K562 (cell line): Measurements from ENCODE around the gene PACRG. TPM values are rescaled to one million over a fixed set of nuclear protein-coding genes. Genes with fewer than 3 reads are reported as not detected.

ENCODE experiments used
- AFF1 ChIP-seq, 2 experiments: fragments of 450-650 bp; IDR thresholded peaks; 2 replicates each; pipeline ENCODE4 v1.6.1; 2018; ENCODE audit warnings: mild to moderate bottlenecking in 2 of 2, low read depth in 1 of 2; ENCODE audit not compliant: partially characterized antibody in 2 of 2
- ASH1L ChIP-seq: fragments of 450-650 bp; IDR thresholded peaks from 2 replicates; pipeline ENCODE4 v1.6.1; 2018; ENCODE audit warnings: borderline replicate concordance, mild to moderate bottlenecking, low read depth; ENCODE audit not compliant: partially characterized antibody
- BRCA1 ChIP-seq, 2 experiments: fragments of 450-650 bp in 1 of 2; sonication (generic) in 1 of 2; formaldehyde crosslinking in 1 of 2; IDR thresholded peaks; 2 replicates each; pipeline versions ENCODE4 v1.5.0 to v1.6.1; 2017 to 2020; ENCODE audit warnings: mild to moderate bottlenecking in 1 of 2, missing genetic modification reagents in 1 of 2
- BRF2 ChIP-seq: IDR thresholded peaks from 3 replicates; pipeline ENCODE4 v1.6.1; 2011; ENCODE audit warnings: borderline replicate concordance, mild to moderate bottlenecking; ENCODE audit not compliant: insufficient read length, insufficient read depth
- HOMEZ ChIP-seq: fragments of 250-450 bp; sonication (Bioruptor Pico); IDR thresholded peaks from 2 replicates; pipeline ENCODE4 v1.4.0; 2020; ENCODE audit warnings: mild to moderate bottlenecking, moderate library complexity
- KDM5B ChIP-seq: fragments of 200-600 bp; sonication (generic); IDR thresholded peaks from 2 replicates; pipeline ENCODE4 v1.6.1; 2012; ENCODE audit warnings: low read depth, mild to moderate bottlenecking, moderate library complexity, low read length, control low read depth, inconsistent platforms; ENCODE audit not compliant: insufficient replicate concordance
- MTA1 ChIP-seq: fragments of 450-650 bp; IDR thresholded peaks from 2 replicates; pipeline ENCODE4 v1.6.1; 2017; ENCODE audit warnings: borderline replicate concordance
- SIN3B ChIP-seq: fragments of 450-650 bp; IDR thresholded peaks from 2 replicates; pipeline ENCODE4 v1.6.1; 2017; ENCODE audit warnings: low read depth, mild to moderate bottlenecking, moderate library complexity
- SLC30A9 ChIP-seq: fragments of 250-450 bp; sonication (Bioruptor Pico); IDR thresholded peaks from 2 replicates; pipeline ENCODE4 v1.8.0; 2022; ENCODE audit warnings: mild to moderate bottlenecking, moderate library complexity
- ZBTB1 ChIP-seq: sonication (generic); formaldehyde crosslinking; IDR thresholded peaks from 2 replicates; pipeline ENCODE4 v1.8.1; 2023; ENCODE audit warnings: missing genetic modification reagents, low read depth, mild to moderate bottlenecking, borderline replicate concordance
- ZHX1 ChIP-seq: fragments of 150-350 bp; conservative IDR thresholded peaks from 2 replicates; pipeline ENCODE4 v1.6.1; 2014; ENCODE audit warnings: low read length
- ZNF639 ChIP-seq, 2 experiments: fragments of 200-800 bp in 1 of 2; sonication (Bioruptor generic) in 1 of 2; sonication (generic) in 1 of 2; formaldehyde crosslinking in 1 of 2; IDR thresholded peaks in 1 of 2; conservative IDR thresholded peaks in 1 of 2; 2 replicates each; pipeline versions ENCODE4 v1.5.0 to v1.6.1; 2016 to 2020; ENCODE audit warnings: missing compliant biosample characterization in 1 of 2, missing genetic modification characterization in 1 of 2, missing genetic modification reagents in 1 of 2
- polyA plus RNA-seq, 8 experiments: library from polyadenylated mRNA; depleted of rRNA in 4 of 8; stranded (reverse) in 5 of 8; unstranded in 3 of 8; fragments of >200 nt; fragmentation: Nextera tagmentation in 2 of 8; fragmentation: Illumina TruSeq in 1 of 8; extraction: Ambion mirVana in 2 of 8; extraction: Trizol in 1 of 8; gene quantifications; 2 replicates each; pipeline versions ENCODE4 v1.2.1 to v1.2.3, GENCODE V29; 2011 to 2014; ENCODE audit warnings: inconsistent platforms in 1 of 8, missing spikeins in 1 of 8
- total RNA-seq, 7 experiments: library from RNA; depleted of rRNA in 6 of 7; stranded (reverse); fragments of >200 nt in 6 of 7; fragmentation: Illumina TruSeq in 2 of 7; extraction: Trizol in 2 of 7; gene quantifications; 2 replicates each; pipeline versions ENCODE4 v1.2.1 to v1.2.3, GENCODE V29; 2011 to 2021; ENCODE audit warnings: low replicate concordance in 1 of 7

Gene PACRG
- total and polyA plus RNA-seq, 9 of the 15 experiments (the other 6 are each of a cell fraction or from before 2014, with no cell fraction given), result 0.04 TPM; not detected in 8

GRCh38 chr6:162727322-162728182, at the start of gene PACRG, which contains the start of gene PRKN (continued):
- TF ChIP-seq SLC30A9 (CRISPR knock-in tag), result no peak
- TF ChIP-seq BRF2, result no peak
- peak; percentile 87 for TF ChIP-seq KDM5B
- TF ChIP-seq ZNF639 (CRISPR knock-in tag; conservative IDR thresholded peaks at IDR 0.05 in 1 of 2, IDR thresholded peaks at IDR 0.05 in 1 of 2), result peak in 1 of 2 experiments; percentile 54; a peak in 1 of 4 replicates
- no peak for TF ChIP-seq ZBTB1 (CRISPR knock-in tag)
- TF ChIP-seq BRCA1 (IDR thresholded peaks at IDR 0.05), result no peak
- no peak for TF ChIP-seq BRCA1 (CRISPR knock-in tag; IDR thresholded peaks at IDR 0.05)
- no peak for TF ChIP-seq HOMEZ (CRISPR knock-in tag)
- TF ChIP-seq ASH1L, result no peak
- no peak for TF ChIP-seq SIN3B
- no peak for TF ChIP-seq ZHX1
- TF ChIP-seq AFF1 (IDR thresholded peaks at IDR 0.05; ENCODE audit: low read depth in 1 of 2, partially characterized antibody in 2 of 2), result no peak
- TF ChIP-seq MTA1, result no peak
